DMS153 treated with DMSO at 0.1 percent for 48 hours (cell line): ENCODE measurements around the gene GMEB1.
"Not testable (repeated sequence)": the region's sequence is repeated elsewhere in the genome, so short reads cannot be mapped to it uniquely, and the experiment has no call there.

Source experiments
- DNase-seq: peaks from one replicate; lab custom pipeline; 2025; ENCODE audit not compliant: unreplicated experiment; lab: John Stamatoyannopoulos, UW

The GMEB1 gene, protein sequence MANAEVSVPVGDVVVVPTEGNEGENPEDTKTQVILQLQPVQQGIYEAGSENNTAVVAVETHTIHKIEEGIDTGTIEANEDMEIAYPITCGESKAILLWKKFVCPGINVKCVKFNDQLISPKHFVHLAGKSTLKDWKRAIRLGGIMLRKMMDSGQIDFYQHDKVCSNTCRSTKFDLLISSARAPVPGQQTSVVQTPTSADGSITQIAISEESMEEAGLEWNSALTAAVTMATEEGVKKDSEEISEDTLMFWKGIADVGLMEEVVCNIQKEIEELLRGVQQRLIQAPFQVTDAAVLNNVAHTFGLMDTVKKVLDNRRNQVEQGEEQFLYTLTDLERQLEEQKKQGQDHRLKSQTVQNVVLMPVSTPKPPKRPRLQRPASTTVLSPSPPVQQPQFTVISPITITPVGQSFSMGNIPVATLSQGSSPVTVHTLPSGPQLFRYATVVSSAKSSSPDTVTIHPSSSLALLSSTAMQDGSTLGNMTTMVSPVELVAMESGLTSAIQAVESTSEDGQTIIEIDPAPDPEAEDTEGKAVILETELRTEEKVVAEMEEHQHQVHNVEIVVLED

DNA sequence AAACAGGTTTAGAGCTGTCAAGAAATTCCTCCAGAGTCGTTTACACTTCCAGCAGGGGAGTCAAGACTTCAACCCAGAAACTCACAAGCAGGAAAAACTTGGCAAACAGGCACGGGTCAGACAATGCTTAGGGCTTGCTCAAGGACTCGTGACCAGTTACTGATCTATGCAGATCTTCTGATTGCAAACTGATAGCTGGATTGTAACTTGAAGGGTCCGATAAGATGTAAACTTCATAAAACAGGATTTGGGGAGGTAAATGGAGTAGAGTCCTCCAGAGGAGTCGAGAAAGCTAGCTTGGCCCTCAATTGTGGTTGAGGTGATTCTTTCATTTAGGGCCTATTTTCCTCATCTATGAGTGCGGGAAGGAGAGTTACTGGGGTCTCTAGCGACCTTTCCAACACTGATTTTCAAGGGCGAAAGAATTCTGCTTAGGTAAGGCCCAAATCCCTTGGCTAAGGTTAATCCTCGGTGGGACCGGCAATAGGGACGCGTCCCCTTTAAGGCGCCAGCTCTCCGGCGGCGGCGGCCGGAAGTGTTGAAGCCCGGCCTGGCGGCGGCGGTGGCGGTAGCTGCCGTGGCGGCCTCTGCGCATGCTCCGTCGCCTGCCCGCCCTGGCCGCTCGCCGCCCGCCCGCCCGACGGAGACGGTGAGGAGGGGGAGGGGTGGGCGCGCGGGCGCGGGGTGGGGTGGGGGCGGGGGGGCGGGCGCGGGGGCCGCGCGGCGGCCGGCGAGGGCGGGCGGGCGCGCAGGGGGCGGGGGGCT lies at the start of gene GMEB1:
TSS of gene GMEB1 (plus strand) at position 594 of the 765 bp plus-strand sequence. CDS start 14,829 bp downstream, outside the sequence.
- DNase-seq, result peak; percentile 99

DNA sequence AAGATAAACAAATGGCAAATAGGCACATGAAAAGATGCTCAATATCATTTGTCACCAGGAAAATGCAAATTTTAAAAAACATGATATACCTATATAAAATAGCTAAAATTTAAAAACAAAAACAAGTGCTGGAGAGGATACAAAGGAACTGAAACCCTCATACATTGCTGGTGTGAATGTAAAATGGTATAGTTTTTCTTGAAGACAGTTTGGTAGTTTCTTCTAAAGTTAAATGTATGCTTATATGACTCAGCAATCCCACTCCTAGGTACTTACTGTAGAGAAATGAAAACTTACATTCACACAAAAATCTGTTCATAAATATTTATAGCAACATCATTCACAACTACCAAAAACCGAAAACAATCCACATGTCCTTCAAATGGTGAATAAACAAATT lies 36.9 kb upstream of the GMEB1 start:
- no peak for DNase-seq

DNA sequence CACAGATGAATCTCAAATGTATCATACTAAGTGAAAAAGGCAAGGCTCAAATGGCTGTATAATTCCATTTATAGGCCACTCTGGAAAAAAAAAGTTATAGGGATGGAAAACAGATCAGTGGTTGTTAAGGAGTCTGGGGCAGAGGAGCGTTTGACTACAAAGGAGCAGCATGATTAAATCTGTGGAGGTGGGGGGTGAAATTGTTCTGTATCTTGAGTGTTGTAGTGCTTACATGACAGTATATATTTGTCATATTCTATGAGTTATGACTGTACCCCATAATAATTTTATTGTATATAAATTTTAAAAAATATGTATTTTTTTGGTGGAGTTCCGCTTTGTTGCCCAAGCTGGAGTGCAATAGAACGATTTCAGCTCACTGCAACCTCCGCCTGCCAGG lies 36.0 kb upstream of the GMEB1 start:
- no peak for DNase-seq

DNA sequence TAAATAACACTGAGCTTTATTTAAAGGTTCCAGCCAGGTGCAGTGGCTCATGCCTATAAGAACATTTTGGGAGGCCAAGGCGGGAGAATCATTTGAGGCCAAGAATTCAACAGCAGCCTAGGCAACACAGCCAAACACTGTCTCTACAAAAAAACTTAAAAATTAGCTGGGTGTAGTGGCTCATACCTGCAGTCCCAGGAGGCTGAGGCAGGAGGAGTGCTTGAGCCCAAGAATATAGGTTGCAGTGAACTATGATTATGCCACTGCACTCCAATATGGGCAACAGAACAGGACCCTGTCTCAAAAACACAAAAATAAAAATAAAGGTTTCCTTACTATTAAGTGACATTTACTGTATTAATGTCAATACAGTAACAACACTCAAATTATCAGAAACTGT lies 27.8 kb upstream of the GMEB1 start:
- DNase-seq, result no peak

DNA sequence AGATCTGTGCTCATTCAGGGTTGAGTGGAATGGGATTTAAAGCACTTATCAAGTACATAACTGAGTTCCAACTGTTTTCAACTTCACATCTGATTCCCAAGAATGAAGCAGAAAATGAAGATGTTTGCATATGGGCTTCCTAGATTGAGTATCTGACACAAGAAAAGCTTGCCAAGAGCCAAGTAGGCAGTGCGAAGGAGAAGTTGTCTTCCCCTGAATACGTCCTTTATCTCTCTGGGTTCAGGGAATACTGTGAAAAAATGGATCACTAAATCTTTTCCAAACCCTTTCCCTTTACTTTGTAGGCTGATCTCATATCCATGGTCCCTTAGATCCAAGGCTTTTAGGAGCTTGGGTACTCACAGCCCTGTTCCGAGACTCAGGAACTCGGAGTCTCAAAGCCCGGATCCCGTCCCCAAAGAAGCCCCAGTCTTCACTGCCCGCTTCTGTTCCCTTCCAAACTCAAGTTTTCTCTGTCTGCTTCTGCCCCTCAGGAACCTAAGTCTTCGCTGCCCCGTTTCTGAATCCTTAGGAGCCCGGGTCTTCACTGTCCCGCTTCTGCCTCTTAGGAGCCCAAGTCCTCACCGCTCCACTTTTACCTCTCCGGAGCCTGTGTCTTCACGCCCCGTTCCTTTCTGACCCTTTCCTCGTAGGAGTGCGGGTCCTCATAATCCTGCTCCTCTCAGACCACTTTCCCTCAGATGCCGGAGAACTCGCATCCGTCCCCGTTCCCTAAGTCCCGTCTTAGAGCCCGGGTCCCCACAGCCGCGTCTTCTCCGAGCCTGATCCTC lies 26.3 kb upstream of the GMEB1 start:
- no peak for DNase-seq

DNA sequence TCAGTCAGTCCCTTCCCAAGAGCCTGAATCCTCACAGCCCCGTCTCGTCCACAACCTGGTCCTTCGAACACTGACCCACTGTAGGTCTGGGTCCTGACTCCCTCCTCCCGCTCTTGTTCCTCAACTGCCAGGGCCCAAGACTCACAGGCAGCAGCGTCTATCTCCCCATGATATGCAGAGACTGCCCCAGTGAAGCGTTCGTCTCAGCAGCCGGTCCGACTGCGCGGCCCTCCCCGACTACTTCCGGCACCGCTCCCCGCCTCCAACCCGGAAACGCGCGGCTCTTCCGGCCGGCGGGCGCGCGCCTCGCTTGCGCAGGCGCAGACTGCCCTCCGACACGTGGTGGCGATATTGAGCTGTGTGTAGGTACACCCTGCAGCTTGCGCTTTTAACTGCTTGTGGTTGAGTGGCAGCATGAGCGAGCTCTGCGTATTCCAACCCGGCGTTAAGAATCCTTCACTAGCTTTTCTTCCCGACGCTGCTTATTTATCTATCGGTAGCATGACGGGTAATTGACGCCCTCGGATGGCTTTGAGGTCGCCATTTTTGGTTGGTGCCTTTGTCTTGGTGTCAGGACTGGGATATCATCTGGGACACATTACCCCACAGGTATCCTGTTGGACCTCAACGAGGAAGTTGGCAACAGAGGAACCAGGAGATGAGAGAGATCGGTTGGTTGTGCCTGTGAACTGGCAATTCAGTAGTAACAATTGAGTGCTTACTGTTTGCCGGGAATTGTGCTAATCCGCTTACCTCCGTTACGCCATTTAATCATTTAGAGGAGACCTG lies 25.5 kb upstream of the GMEB1 start, which contains the start of gene TAF12:
TSS of gene TAF12 (minus strand) at position 221 of the 789 bp plus-strand sequence. CDS start 20,986 bp downstream, outside the sequence.
- DNase-seq, result peak; percentile 100

DNA sequence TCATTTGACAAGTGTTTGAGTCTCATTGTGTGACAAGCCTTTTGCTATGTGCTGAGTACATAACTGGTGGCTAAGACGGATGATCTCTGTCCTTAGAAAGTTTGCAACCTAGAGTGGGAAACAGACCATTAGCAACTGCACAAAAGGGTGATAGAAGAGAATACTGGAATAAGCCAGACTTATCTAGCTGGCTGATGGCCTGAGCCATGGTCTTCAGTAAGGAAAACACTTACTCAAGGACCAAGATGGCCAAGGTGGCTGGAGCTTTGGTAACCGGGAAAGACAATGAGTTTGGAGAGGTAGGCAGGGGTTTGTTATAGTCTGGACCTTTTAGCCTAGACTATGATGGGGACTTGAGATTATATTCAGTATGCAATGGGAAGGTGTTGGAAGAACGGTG lies 24.1 kb upstream of the GMEB1 start:
- DNase-seq, result no peak

DNA sequence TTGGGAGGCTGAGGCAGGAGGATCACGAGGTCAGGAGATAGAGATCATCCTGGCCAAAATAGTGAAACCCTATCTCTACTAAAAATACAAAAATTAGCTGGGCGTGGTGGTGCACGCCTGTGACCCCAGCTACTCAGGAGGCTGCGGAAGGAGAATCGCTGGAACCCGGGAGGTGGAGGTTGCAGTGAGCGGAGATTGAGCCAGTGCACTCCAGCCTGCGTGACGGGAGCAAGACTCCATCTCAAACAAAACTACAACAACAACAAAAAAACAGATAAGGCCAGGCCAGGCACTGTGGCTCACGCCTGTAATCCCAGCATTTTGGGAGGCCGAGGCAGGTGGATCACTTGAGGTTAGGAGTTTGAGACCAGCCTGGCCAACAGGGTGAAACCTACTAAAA lies 23.2 kb upstream of the GMEB1 start:
- DNase-seq, result not testable (repeated sequence)

DNA sequence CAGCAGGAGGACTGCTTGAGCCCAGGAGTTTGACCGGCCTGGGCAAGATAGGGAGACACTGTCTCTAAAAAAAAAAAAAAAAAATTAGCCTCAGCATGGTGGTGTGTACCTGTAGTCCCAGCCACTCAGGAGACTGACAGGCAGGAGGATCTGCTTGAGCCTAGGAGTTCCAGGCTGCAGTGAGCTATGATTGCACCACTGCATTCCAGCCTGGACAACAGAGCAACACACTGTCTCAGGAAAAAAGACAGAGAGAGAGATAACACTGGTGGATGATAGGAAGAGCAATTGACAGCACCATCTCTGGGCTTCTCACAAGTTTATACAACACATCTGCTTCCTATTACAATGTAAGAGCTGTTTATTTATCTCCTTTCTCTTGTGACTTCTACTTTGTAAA lies 22.5 kb upstream of the GMEB1 start:
- no peak for DNase-seq

DNA sequence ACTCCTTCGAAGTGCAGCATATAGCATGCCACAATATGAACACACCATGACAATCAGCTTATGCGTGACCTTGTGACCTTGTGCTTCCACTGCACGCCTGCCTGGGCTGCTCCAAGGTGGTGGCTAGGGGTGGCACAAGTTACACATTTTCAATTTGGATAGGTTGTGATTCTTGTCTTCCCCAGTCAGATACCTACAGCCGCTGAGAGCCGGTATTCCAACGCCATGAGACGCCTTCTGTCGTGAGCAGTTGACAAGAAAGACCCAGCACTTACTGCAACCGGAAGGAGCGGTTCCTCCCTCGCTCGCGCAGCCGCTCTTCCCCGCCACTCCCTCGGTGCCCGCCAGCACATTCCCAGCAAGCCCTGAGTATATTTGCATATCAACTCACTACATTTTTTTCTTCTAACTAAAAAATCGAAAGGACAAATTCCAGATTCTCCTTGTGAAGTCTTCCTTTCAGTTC lies 20.5 kb upstream of the GMEB1 start:
- DNase-seq, result peak; percentile 100

DNA sequence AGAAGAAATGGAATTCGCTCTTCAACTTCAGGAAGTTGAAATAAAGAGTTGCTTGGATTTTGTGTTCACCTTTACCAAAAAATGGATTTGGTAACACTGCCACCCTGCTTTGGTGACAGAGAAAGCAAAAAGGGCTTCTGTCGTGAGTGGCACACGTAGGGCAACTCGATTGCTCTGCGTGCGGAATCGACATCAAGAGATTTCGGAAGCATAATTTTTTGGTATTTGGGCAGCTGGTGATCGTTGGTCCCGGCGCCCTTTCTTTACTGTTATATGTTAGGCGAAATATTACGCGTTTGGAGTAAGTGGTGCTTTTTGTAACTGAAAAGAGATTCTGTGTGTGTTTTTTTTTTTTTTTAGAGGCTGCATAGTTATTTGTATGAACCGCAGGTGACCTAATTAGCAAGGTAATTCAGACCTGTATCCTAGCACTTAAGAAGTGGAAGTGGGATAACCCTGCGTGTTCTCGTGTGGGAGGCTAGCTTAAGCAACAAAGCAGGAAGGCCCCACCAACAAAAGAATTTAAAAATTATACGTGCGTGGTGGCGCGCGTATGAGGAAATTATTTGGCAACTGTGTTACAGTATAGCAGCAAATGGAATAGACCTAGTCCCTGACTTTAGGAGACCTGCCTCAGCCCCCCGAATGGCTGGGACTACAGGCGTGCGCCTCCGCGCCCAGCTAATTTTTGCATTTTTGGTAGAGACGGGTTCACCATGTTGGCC lies 19.9 kb upstream of the GMEB1 start, which contains the start of gene RNU11:
TSS of gene RNU11 (plus strand) at position 127 of the 725 bp plus-strand sequence.
- DNase-seq, result peak; percentile 100

DNA sequence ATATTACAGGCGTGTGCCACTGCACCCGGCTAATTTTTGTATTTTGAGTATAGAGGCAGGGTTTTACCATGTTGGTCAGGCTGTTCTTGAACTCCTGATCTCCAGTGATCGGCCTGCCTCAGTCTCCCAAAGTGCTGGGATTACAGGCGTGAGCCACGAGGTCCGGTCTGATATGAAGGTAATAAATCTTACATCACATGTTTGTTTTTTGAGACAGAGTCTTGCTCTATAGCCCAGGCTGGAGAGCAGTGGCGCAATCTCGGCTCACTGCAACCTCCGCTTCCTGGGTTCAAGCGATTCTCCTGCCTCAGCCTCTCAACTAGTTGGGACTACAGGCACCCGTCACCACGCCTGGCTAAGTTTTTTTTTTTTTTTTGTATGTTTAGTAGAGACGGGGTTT lies 15.5 kb upstream of the GMEB1 start:
- DNase-seq, result not testable (repeated sequence)

DNA sequence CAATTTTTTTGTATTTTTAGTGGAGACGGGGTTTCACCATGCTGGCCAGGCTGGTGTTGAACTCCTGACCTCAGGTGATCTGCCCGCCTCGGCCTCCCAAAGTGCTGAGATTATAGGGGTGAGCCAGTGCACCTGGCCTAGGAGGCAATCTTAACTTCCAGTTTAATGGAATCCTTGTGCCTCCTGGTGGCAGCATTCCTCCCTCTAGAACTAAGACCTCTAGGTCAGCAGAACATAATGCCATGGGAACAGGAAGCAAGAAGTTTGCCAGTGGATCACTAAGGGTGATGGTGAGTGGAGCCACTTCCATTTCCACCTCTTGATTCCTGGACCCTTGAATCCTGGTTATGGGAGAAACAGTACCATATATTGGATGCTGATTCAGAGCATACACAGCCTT lies 14.7 kb upstream of the GMEB1 start:
- DNase-seq, result not testable (repeated sequence)

DNA sequence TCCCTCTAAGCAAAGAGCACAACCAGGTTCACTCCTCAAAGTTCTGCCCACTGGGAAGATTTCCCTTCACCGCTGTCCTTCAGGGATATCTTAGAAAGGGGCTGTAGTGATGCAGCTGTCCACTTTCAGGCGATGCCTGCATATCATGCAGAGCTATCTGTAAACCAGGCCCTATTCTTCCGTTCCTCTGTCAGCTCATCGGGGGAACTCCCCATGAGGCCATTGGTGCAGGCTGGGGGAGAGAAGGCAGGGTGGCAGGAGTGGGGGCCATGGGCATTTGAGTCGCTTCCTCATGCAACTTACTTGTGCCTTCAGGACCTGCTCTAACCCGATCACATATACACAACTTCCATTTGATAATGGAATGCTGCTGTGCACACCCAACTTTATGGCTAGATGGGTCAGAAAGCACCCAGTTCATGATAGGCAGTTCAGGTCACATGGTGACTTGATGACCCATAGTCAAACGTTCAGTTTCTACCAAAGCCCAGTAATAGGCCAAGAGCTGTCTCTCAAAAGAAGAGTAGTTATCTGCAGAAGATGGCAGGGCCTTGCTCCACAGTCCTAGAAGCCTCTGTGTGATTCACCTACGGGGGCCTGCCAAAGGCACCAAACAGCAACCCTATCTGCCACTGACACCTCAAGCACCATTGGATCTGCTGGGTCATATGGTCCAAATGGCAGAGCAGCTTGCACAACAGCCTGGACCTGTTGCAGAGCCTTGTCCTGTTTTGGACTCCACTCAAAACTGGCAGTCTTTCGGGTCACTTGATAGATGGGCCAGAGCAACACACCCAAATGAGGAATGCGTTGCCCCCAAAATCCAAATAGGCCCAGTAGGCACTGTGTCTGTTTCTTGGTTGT lies 12.9 kb upstream of the GMEB1 start:
- DNase-seq, result not testable (repeated sequence)

DNA sequence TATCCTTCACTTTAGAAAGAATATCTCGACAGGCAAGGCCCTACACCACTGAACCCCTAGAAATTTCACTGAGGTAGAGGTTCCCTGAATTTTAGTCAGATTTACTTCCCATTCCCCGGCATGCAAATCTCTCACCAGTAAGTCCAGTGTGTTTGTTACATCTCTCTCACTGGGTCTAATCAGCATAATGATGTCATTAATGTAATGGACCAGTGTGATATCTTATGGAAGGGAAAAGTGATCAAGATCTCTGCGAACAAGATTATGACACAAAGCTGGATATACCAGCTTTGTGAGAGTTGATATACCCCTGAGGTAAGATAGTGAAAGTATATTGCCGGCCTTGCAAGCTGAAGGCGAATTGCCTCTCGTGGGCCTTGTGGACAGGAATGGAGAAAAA lies 12.2 kb upstream of the GMEB1 start:
- DNase-seq, result no peak

DNA sequence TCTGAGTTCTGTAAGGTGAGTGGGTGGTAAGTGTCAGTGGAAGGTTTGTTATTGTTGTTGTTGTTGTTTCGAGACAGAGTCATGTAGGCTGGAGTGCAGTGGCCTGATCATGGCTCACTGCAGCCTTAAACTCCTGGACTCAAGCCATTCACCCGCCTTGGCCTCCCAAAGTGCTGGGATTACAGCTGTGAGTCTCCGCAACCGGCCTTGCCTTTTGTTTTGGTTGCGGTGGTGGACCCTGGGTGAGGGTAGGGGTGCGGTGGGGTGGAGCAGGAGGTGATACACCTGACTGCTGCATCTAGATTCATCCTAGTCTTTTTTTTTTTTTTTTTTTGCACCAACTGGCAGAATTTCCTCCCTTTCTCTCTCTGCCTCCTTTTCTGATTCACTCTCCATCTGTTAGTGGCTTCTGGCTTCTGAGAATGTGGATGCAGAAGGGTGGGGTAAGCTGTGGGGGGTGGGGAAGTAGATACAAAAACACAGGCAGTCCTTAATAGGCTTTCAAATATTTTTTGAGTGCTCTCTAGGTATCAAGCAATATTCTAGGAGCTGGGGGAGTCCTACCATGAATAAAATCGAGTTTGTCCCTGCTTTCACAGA lies 4.6 kb upstream of the GMEB1 start:
- no peak for DNase-seq

DNA sequence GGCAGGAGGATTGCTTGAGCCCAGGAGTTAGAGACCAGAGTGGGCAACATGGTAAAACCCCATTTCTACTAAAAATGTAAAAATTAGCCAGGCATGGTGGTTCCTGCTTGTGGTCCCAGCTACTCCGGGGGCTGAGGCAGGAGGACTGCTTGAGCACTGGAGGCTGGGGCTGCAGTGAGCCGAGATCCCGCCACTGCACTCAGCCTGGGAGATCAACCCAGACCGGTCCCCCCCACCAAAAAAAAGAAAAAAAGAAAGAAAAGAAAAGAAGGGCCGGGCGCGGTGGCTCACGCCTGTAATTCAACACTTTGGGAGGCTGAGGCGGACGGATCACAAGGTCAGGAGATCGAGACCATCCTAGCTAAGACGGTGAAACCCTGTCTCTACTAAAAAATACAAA lies 1.8 kb upstream of the GMEB1 start:
- DNase-seq, result no peak
